Astrocyte (in vitro differentiated cells and primary cell): ENCODE measurements around the gene HMCN2. TPM values are rescaled to one million over a fixed set of nuclear protein-coding genes. Genes with fewer than 3 reads are reported as not detected.

ENCODE experiments used
- DNase-seq: peaks from one replicate; pipeline ENCODE4 v3.0.0-alpha.2; 2010; ENCODE audit warnings: low read depth
- FAIRE-seq: peaks from 2 replicates; lab custom pipeline; 2011; peaks lifted over from hg19 to GRCh38; lab: Jason Lieb, UNC
- H2AFZ ChIP-seq: 2 replicates; pipeline ENCODE4 v1.6.0; 2012; ENCODE audit warnings: low read depth, low read length, inconsistent platforms
- H3K27ac ChIP-seq: 2 replicates; pipeline ENCODE4 v1.5.1; 2011; ENCODE audit warnings: low read depth, low read length, inconsistent platforms
- H3K27me3 ChIP-seq: 2 replicates; pipeline ENCODE4 v1.6.0; 2011; ENCODE audit warnings: low read length, inconsistent platforms; ENCODE audit not compliant: insufficient read depth
- H3K36me3 ChIP-seq: 2 replicates; pipeline ENCODE4 v1.5.1; 2011; ENCODE audit warnings: low read length, inconsistent platforms; ENCODE audit not compliant: insufficient read depth
- H3K4me1 ChIP-seq: 2 replicates; pipeline ENCODE4 v1.5.1; 2011; ENCODE audit warnings: low read length, inconsistent platforms; ENCODE audit not compliant: insufficient read depth
- H3K4me2 ChIP-seq: 2 replicates; pipeline ENCODE4 v1.6.0; 2012; ENCODE audit warnings: low read length, inconsistent platforms
- H3K4me3 ChIP-seq: 2 replicates; pipeline ENCODE4 v1.5.1; 2011; ENCODE audit warnings: low read depth, mild to moderate bottlenecking, low read length, inconsistent platforms; ENCODE audit not compliant: insufficient read depth
- H3K79me2 ChIP-seq: 2 replicates; pipeline ENCODE4 v1.6.0; 2012; ENCODE audit warnings: mild to moderate bottlenecking, low read length, inconsistent platforms; ENCODE audit not compliant: insufficient read depth
- H3K9ac ChIP-seq: 2 replicates; pipeline ENCODE4 v1.6.0; 2012; ENCODE audit warnings: mild to moderate bottlenecking, low read length, inconsistent platforms
- H3K9me3 ChIP-seq: 2 replicates; pipeline ENCODE4 v1.5.1; 2012; ENCODE audit warnings: low read depth, mild to moderate bottlenecking, low read length, inconsistent platforms; ENCODE audit not compliant: insufficient read depth
- H4K20me1 ChIP-seq: 2 replicates; pipeline ENCODE4 v1.6.0; 2012; ENCODE audit warnings: low read length, inconsistent platforms; ENCODE audit not compliant: insufficient read depth
- H3K27ac Mint-ChIP-seq: one replicate; pipeline ENCODE4 v1.8.0; 2021; ENCODE audit warnings: mild to moderate bottlenecking, mixed read lengths; ENCODE audit not compliant: unreplicated experiment
- H3K27me3 Mint-ChIP-seq: one replicate; pipeline ENCODE4 v1.8.0; 2021; ENCODE audit warnings: low read depth, mixed read lengths; ENCODE audit not compliant: unreplicated experiment
- H3K36me3 Mint-ChIP-seq: one replicate; pipeline ENCODE4 v1.8.0; 2021; ENCODE audit warnings: low read depth, mixed read lengths; ENCODE audit not compliant: unreplicated experiment
- H3K4me1 Mint-ChIP-seq: one replicate; pipeline ENCODE4 v1.8.0; 2021; ENCODE audit warnings: low read depth, mixed read lengths; ENCODE audit not compliant: unreplicated experiment
- H3K4me3 Mint-ChIP-seq: one replicate; pipeline ENCODE4 v1.8.0; 2021; ENCODE audit warnings: mild to moderate bottlenecking, moderate library complexity, mixed read lengths; ENCODE audit not compliant: unreplicated experiment
- H3K9me3 Mint-ChIP-seq: one replicate; pipeline ENCODE4 v1.8.0; 2021; ENCODE audit warnings: mild to moderate bottlenecking, mixed read lengths; ENCODE audit not compliant: unreplicated experiment
- CTCF ChIP-seq: IDR thresholded peaks from 2 replicates; pipeline ENCODE4 v1.5.1; 2011; ENCODE audit warnings: low read depth, mild to moderate bottlenecking, inconsistent platforms, low read length, moderate library complexity; ENCODE audit not compliant: insufficient read depth
- EZH2 ChIP-seq: IDR thresholded peaks from 2 replicates; pipeline ENCODE4 v1.6.1; 2012; ENCODE audit warnings: mild to moderate bottlenecking, low read length, inconsistent platforms; ENCODE audit not compliant: insufficient read depth
- total RNA-seq: library from RNA; stranded (reverse); gene quantifications from 2 replicates; pipeline ENCODE4 v1.2.1, GENCODE V29; 2021

HMCN2 gene
- total RNA-seq, 1 donor from 2014 or later: 1.6 TPM

GRCh38 chr9:130237763-130238524, 27.6 kb upstream of the HMCN2 start:
- Histone ChIP-seq H3K9ac (no peak overlapping the region), H3K27me3 (no peaks in the 10 kb centered on the region), H3K4me1 (peaks cover 22% of the 10 kb centered on the region), H2AFZ (no peak overlapping the region), H3K4me2 (no peak overlapping the region), H3K79me2 (no peaks in the 10 kb centered on the region), H3K36me3 (peaks cover 7% of the 10 kb centered on the region), H3K27ac (no peak overlapping the region), H3K9me3 (no peaks in the 10 kb centered on the region), H4K20me1 (peaks cover 39% of the 10 kb centered on the region), H3K4me3 (no peak overlapping the region)
- Mint-ChIP-seq H3K4me3 (no peak overlapping the region), H3K4me1 (peaks cover 16% of the 10 kb centered on the region), H3K27me3 (no peaks in the 10 kb centered on the region), H3K27ac (no peak overlapping the region), H3K36me3 (peaks cover 8% of the 10 kb centered on the region), H3K9me3 (peaks cover 2% of the 10 kb centered on the region)
- DNase-seq: no peak
- FAIRE-seq: no peak
- TF ChIP-seq CTCF (no peak), EZH2 (no peak)

GRCh38 chr9:130239363-130239695, 26.2 kb upstream of the HMCN2 start:
- Mint-ChIP-seq H3K4me1 (peaks cover 16% of the 10 kb centered on the region), H3K27ac (peak overlapping the region; percentile 55), H3K4me3 (no peak overlapping the region), H3K9me3 (peaks cover 2% of the 10 kb centered on the region), H3K27me3 (no peaks in the 10 kb centered on the region), H3K36me3 (peaks cover 3% of the 10 kb centered on the region)
- no peak for TF ChIP-seq EZH2
- TF ChIP-seq CTCF: no peak
- no peaks in the 10 kb centered on the region for H3K27me3 ChIP-seq
- H3K4me2 ChIP-seq: no peak overlapping the region
- H3K27ac ChIP-seq: no peak overlapping the region
- H4K20me1 ChIP-seq: peaks cover 28% of the 10 kb centered on the region
- no peak overlapping the region for H2AFZ ChIP-seq
- no peaks in the 10 kb centered on the region for H3K79me2 ChIP-seq
- no peak for DNase-seq
- no peak overlapping the region for H3K9ac ChIP-seq
- no peaks in the 10 kb centered on the region for H3K9me3 ChIP-seq
- no peak overlapping the region for H3K4me3 ChIP-seq
- no peak for FAIRE-seq
- H3K36me3 ChIP-seq: peaks cover 1% of the 10 kb centered on the region
- H3K4me1 ChIP-seq: peaks cover 17% of the 10 kb centered on the region

- H3K27me3 ChIP-seq: no peaks in the 10 kb centered on the region
- DNase-seq: no peak
- no peaks in the 10 kb centered on the region for H3K27me3 Mint-ChIP-seq
Measured at GRCh38 chr9:130239741-130240241, 25.8 kb upstream of the HMCN2 start.

More at GRCh38 chr9:130239741-130240241, 25.8 kb upstream of the HMCN2 start:
- Histone ChIP-seq H3K79me2 (no peaks in the 10 kb centered on the region), H2AFZ (no peak overlapping the region), H3K36me3 (no peaks in the 10 kb centered on the region), H3K27ac (no peak overlapping the region), H4K20me1 (peaks cover 23% of the 10 kb centered on the region), H3K4me1 (peaks cover 12% of the 10 kb centered on the region), H3K4me3 (no peak overlapping the region), H3K9me3 (no peaks in the 10 kb centered on the region), H3K9ac (no peak overlapping the region), H3K4me2 (no peak overlapping the region)
- TF ChIP-seq CTCF (no peak), EZH2 (no peak)
- peaks cover 2% of the 10 kb centered on the region for H3K9me3 Mint-ChIP-seq
- no peak overlapping the region for H3K4me3 Mint-ChIP-seq
- H3K4me1 Mint-ChIP-seq: peaks cover 12% of the 10 kb centered on the region
- FAIRE-seq: no peak
- peak overlapping the region; percentile 55 for H3K27ac Mint-ChIP-seq
- peaks cover 3% of the 10 kb centered on the region for H3K36me3 Mint-ChIP-seq
